ENCODE measurements around the gene ZNF76.
A peak's percentile ranks its signal among the peaks of the same experiment; 100 is the strongest.

Gene ZNF76

DNA sequence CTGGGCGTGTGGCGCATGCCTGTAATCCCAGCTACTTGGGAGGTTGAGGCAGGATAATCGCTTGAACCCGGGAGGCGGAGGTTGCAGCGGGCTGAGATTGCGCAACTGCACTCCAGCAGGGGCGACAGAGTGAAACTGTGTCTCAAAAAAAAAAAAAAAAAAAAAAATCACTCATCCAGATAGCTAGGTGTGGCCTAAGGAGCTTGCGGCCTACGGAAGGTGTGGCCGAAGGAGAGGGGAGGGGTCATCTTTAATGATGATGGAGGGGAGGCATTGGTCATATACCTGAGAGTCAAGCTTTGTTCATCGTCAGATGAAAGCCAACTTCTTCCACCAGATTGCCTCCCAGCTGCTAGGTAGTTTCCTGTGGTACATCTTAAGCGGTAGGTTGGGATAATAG, 82.0 kb downstream of the ZNF76 start:
- DNase-seq = no peak

DNA sequence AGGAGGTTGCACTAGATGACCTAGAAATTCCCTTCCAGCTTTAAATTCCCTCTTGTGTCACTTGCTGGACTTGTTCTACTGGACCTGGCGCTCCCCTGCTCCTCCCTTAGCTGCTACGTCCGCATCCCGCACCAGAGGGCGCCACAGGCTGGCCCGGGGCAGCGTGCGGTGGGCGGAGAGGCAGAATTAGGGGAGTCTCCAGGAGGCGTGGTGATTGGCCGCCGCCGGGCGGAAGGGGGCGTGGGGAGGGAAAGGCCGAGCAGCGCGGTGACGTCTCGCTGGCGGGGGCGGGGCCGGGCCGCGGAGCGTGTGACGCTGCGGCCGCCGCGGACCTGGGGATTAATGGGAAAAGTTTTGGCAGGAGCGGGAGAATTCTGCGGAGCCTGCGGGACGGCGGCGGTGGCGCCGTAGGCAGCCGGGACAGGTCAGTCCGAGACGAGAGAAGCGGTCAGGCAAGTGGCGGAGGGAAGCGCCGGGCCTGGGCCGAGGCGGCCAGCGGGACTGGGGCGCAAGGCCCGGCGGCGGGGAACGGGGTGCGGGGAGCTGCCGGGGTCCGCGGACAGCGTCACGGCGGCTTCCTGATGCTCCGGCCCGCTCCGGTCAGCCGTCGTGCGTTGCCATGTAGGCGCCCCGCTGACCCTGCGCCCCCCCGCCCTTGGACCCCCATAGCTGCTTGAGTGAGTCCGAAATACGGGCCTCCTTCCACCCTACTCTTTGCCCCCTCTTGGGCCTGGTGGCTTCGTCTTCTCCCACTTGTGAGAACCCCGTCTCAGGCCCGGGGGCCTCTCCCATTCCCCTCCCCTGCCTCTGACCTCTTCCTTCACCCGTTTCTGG, 82.9 kb downstream of the ZNF76 start, which contains the start of gene PPARD:
Gene PPARD (plus strand): TSS at position 301 of the 834 bp plus-strand sequence. CDS start 68,530 bp downstream, outside the sequence.
- peak; percentile 98 for DNase-seq

DNA sequence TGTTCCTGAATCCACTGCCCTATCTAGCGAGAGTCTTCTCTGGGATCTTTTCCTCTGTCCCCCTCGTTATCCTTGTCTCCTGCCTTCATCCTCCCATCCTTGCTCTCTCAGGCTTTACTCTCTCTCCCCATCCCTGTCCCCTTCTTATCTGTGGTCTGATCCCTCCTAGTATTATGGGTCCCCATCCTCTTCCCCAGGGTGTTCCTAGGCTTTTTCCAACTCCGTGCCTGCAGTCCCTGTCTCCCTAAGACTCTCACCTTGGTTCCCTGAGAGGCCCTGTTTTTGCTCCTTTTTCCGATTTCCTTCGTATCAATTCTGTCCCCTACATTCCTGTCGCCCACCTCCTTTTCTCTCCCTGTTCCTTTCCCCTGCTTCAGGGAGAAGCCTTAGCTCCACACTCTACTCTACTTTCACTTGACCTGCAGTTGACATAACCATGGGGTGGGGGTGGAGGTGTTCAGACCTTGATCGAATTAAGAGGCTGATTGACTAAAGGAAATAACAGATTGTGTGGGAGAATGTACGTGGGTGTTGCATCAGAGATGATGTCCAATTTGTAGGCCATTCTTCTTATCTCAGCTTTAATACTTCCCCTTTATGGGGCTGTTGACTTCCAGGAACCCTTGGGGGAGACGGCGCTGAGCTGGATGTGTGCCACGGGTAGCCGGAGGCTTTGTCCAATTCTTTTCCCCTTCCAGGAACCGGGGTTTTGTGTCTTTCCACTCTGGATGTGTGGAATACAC, 83.7 kb downstream of the ZNF76 start:
- no peak for DNase-seq

DNA sequence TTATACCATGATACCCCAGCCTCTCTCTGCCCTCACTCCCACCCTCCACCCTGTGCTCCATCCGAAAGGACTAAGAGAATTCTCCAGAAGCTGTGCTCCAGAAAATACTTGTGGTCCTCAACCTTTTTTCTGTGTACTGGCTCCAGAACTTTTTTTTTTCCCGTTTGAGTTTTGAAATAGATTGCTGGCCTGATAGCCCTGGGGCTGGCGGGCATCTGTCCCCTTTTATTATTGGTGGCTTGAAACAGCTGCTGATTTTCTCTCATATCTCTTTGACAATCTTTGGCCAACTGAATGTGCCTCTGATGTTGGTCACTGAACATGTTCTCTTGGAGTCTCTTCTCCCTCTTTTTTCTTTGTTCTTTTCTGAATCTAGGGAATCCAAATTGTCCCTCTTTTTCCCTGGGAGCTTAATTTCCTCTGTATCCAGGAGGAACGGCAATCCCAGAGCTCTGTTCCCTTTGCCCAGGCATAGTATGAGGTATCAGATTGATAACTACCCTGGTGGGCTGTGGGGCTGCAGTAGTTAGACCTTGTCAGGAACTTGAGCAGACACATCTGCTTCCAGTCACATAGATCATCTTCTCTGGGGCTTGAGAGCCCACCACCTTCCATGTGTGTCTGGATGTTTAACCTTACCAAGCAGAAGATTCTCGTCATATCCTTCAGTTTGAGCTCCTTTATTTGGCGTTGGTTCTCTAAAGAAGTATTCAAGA, 84.5 kb downstream of the ZNF76 start:
- no peak for DNase-seq

Data from CD4-positive, alpha-beta T cell treated with Interleukin-17A for 4 hours (primary cell).